Heart right ventricle (tissue), 16 donors: ENCODE results near the gene KCNMB3. TPM values are rescaled to one million over a fixed set of nuclear protein-coding genes. Genes with fewer than 3 reads are reported as not detected.

Source experiments
- ATAC-seq, 8 donors: fragments of 200-7000 bp; cut with Tn5 transposase; one replicate each; pipeline ENCODE4 v1.9.1; 2020; ENCODE audit warnings: mild to moderate bottlenecking in 8 of 8, moderate library complexity in 8 of 8, moderate number of reproducible peaks in 1 of 8
- DNase-seq, 2 donors: peaks; one replicate each; pipeline ENCODE4 v3.0.0-alpha.2; 2020
- H3K27ac ChIP-seq, 10 donors: fragments of 200-600 bp; sonication (generic) in 2 of 10; one replicate each; pipeline versions ENCODE4 v1.5.0 to v1.8.0; 2020 to 2022; ENCODE audit warnings: mild to moderate bottlenecking in 3 of 10
- H3K27me3 ChIP-seq, 7 donors: fragments of 200-600 bp; one replicate each; pipeline ENCODE4 v1.8.0; 2021 to 2022; ENCODE audit warnings: mild to moderate bottlenecking in 2 of 7
- H3K36me3 ChIP-seq, 9 donors: fragments of 200-600 bp; sonication (generic) in 1 of 9; one replicate each; pipeline versions ENCODE4 v1.5.0 to v1.8.0; 2020 to 2022; ENCODE audit warnings: mild to moderate bottlenecking in 2 of 9
- H3K4me1 ChIP-seq, 9 donors: fragments of 200-600 bp; sonication (generic) in 1 of 9; one replicate each; pipeline versions ENCODE4 v1.5.0 to v1.8.0; 2020 to 2022; ENCODE audit warnings: mild to moderate bottlenecking in 4 of 9
- H3K4me3 ChIP-seq, 10 donors: fragments of 200-600 bp; sonication (generic) in 2 of 10; one replicate each; pipeline versions ENCODE4 v1.5.0 to v1.8.0; 2020 to 2022; ENCODE audit warnings: mild to moderate bottlenecking in 7 of 10, moderate library complexity in 2 of 10
- H3K9me3 ChIP-seq, 11 donors: fragments of 200-600 bp in 10 of 11; sonication (generic) in 2 of 11; one replicate each; pipeline versions ENCODE4 v1.5.0 to v1.8.0; 2013 to 2022; ENCODE audit warnings: mild to moderate bottlenecking in 2 of 11, control low read depth in 1 of 11, moderate library complexity in 1 of 11
- WGBS, 2 donors: extraction: QIAGEN DNeasy Blood & Tissue Kit; methylation state at CpG; one replicate each; pipeline ENCODE4 v1.1.7; 2013; ENCODE audit warnings: inconsistent platforms in 1 of 2; 5-methylcytosine and 5-hydroxymethylcytosine counted together
- intact Hi-C, 10 donors: fragments of 100-400 bp; cut with DNase I; formaldehyde crosslinking; loops; one replicate each; pipeline versions ENCODE4 v1.11.1 to v1.14.2; 2022
- polyA plus RNA-seq, 2 donors: library from polyadenylated mRNA; stranded (reverse); fragments of 200-250 nt; gene quantifications; one replicate each; pipeline ENCODE4 v1.2.3, GENCODE V29; 2013
- total RNA-seq, 10 donors: library from RNA; stranded (reverse); fragmentation: NEBNext Ultra II Directional in 3 of 10; extraction: Animal tissue kit (Norgen Biotek cat#: 25700) in 3 of 10; gene quantifications; one replicate each; pipeline versions ENCODE4 v1.2.1 to v1.2.4, GENCODE V29; 2021 to 2023
- TF ChIP-seq, protein P1 (sequence below), 9 donors: fragments of 200-600 bp; sonication (generic) in 2 of 9; IDR thresholded peaks; one replicate each; pipeline versions ENCODE4 v1.5.0 to v1.8.0; 2021 to 2022; ENCODE audit warnings: antibody characterized with exemption in 9 of 9, mild to moderate bottlenecking in 5 of 9, moderate library complexity in 1 of 9
- donor health status: Arrhythmogenic right ventricular cardiomyopathy.
- donor health status: ischemic (EF 13 %, LVEDD 7.1; RV severe dilation, severe dysfunction).
- donor health status: healthy with polysubstance abuse.
- donor health status: DM: no; HTN: yes; CAD: no.
- donor health status: DM: no; HTN: no; CAD: no.
- donor health status: ischemic (EF 25% LVEDD 6.9; RV normal size, moderate dysfunction).
- donor health status: ischemic (EF 25% LVEDD 5.7; RV mildly dilated, moderate dysfunction).
- donor health status: healthy.
- donor health status: DM: yes; HTN: yes; CAD: no.
- donor health status: Ischemic cardiomyopathy.
- donor health status: ischemic (EF 35%, LVEDD 5.7; RV mildly dilated, moderate dysfunction).
- donor health status: nonischemic (EF 11% LVEDD 7.7; RV severe dilation, severe dysfunction).
- donor health status: DM: yes; HTN: yes; CAD: no.
- donor health status: PGD.
- donor health status: ischemic (EF 29% LVEDD 5.4; RV normal size, mild dysfunction).
- donor health status: nonischemic (EF 23%, LVEDD 6.1; RV moderate dilation, normal function).

KCNMB3 gene
- total and polyA plus RNA-seq, 12 donors, result 0.49 to 4.0 (median 0.95) TPM

GRCh38 chr3:179281825-179282224 is 30.9 kb upstream of the KCNMB3 start:
- Histone ChIP-seq H3K4me3 (no peak overlapping the region), H3K36me3 (no peaks in the 10 kb centered on the region), H3K9me3 (no peaks in the 10 kb centered on the region), H3K4me1 (no peaks in the 10 kb centered on the region), H3K27ac (no peak overlapping the region), H3K27me3 (peaks cover 0 to 5% (median 0%) of the 10 kb centered on the region in 7 donors)
- WGBS, 2 donors, result 89 to 94% methylated on average over 2 to 3 of the region's 3 CpGs
- TF ChIP-seq, protein P1, sequence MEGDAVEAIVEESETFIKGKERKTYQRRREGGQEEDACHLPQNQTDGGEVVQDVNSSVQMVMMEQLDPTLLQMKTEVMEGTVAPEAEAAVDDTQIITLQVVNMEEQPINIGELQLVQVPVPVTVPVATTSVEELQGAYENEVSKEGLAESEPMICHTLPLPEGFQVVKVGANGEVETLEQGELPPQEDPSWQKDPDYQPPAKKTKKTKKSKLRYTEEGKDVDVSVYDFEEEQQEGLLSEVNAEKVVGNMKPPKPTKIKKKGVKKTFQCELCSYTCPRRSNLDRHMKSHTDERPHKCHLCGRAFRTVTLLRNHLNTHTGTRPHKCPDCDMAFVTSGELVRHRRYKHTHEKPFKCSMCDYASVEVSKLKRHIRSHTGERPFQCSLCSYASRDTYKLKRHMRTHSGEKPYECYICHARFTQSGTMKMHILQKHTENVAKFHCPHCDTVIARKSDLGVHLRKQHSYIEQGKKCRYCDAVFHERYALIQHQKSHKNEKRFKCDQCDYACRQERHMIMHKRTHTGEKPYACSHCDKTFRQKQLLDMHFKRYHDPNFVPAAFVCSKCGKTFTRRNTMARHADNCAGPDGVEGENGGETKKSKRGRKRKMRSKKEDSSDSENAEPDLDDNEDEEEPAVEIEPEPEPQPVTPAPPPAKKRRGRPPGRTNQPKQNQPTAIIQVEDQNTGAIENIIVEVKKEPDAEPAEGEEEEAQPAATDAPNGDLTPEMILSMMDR (IDR thresholded peaks at IDR 0.05), result no peak
- intact Hi-C loops, result no loop called here
- ATAC-seq (no peak), DNase-seq (no peak)

DNA sequence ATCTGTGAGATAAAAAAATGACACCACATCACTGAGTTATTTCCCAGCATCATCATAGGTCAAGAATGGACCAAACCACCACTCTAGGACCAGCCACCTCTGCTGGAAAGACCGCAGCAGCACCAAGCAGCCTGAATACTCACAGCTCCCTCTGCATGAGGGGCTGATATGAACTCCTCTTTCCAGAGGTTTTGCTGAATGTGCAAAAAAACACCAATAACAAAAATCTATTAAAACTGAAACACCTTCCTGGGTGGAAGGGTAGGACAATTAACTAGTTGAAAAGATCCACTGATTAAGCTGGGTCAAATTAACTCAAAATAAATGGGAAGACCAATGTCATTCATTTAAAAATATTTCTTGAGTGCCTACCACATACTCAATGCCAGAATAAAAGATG is 28.9 kb upstream of the KCNMB3 start:
- Histone ChIP-seq H3K27me3 (peaks cover 0 to 5% (median 0%) of the 10 kb centered on the region in 7 donors), H3K4me1 (no peaks in the 10 kb centered on the region), H3K4me3 (no peak overlapping the region), H3K36me3 (no peaks in the 10 kb centered on the region), H3K27ac (no peak overlapping the region), H3K9me3 (no peaks in the 10 kb centered on the region)
- DNase-seq (no peak), ATAC-seq (no peak)
- WGBS, 2 donors, result 89 to 94% methylated on average over 1 of the region's 1 CpG
- intact Hi-C loops, result no loop called here
- TF ChIP-seq, protein P1 (IDR thresholded peaks at IDR 0.05), result no peak

DNA sequence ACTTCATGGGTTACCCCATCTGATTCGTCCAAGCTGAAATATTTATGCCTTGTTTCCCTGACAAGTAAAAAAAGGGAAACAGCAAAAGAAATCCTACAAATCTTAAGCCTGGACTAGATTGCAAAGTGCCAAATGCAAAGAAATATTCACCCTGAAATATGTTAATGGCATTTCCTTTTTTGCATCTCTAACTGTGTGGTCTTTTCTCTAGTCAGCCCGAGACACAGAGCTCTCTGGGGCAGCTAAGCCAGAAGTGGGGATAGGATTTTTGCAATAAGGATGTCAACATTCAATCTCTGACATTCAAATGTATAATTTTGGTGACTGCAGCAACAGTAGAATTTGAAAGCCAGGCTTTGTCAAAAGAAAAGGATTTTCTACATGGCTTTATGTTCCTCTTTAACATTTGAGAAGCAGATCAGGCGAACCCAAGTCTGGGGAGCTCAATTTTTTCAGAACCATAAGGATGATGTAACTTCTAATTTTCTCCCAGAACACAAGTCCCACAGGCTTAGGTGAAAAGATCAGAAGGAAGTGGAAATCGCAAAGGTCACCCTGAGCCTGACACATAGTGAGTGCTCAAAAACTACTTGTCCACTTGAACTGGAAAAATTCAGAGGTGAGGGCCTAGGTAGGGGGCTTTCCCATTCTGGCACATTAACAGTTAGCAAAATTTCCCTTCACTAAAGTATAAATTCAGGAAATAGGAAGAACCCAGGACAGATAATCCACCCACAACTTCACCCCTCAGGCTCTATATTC is 28.2 kb upstream of the KCNMB3 start:
- Histone ChIP-seq H3K36me3 (no peaks in the 10 kb centered on the region), H3K27me3 (peaks cover 0 to 5% (median 0%) of the 10 kb centered on the region in 7 donors), H3K4me1 (no peaks in the 10 kb centered on the region), H3K27ac (no peak overlapping the region), H3K4me3 (no peak overlapping the region), H3K9me3 (no peaks in the 10 kb centered on the region)
- ATAC-seq (no peak), DNase-seq (no peak)
- WGBS, 2 donors, result 67 to 77% methylated on average over 4 of the region's 4 CpGs
- TF ChIP-seq, protein P1 (IDR thresholded peaks at IDR 0.05), result no peak
- intact Hi-C loops, result no loop called here

GRCh38 chr3:179278151-179278550 is 27.2 kb upstream of the KCNMB3 start:
- DNase-seq, result no peak
- H3K4me1 ChIP-seq, result no peaks in the 10 kb centered on the region
- no peak overlapping the region for H3K27ac ChIP-seq
- WGBS, 2 donors, result 96 to 100% methylated on average over 1 of the region's 1 CpG
- TF ChIP-seq, protein P1 (IDR thresholded peaks at IDR 0.05), result no peak
- H3K4me3 ChIP-seq, result no peak overlapping the region
- no peak for ATAC-seq
- H3K9me3 ChIP-seq, result no peaks in the 10 kb centered on the region
- H3K36me3 ChIP-seq, result no peaks in the 10 kb centered on the region
- intact Hi-C loops, result no loop called here
- H3K27me3 ChIP-seq, result peaks cover 0 to 5% (median 0%) of the 10 kb centered on the region in 7 donors
